ENCODE measurements around the gene FBXO42. TPM values are rescaled to one million over a fixed set of nuclear protein-coding genes. Genes with fewer than 3 reads are reported as not detected.

The FBXO42 gene
- total RNA-seq, 1 donor from 2014 or later = 21.0 TPM

- Histone ChIP-seq H3K36me3 (peaks cover 55% of the 10 kb centered on the region), H3K4me1 (no peaks in the 10 kb centered on the region), H3K27ac (no peak overlapping the region), H3K27me3 (no peaks in the 10 kb centered on the region), H3K4me3 (no peak overlapping the region), H3K9me3 (no peaks in the 10 kb centered on the region)
- no peak for TF ChIP-seq CTCF (IDR thresholded peaks at IDR 0.05)
- intact Hi-C loops (cut with DNase I) = no loop called here
- DNase-seq (no peak), ATAC-seq (no peak)
Observed at GRCh38 chr1:16256478-16256877, 95.8 kb downstream of the FBXO42 start.

GRCh38 chr1:16254263-16254928 is 97.9 kb downstream of the FBXO42 start:
- DNase-seq (no peak), ATAC-seq (no peak)
- no peak for TF ChIP-seq CTCF (IDR thresholded peaks at IDR 0.05)
- Histone ChIP-seq H3K9me3 (no peaks in the 10 kb centered on the region), H3K4me1 (peaks cover 17% of the 10 kb centered on the region), H3K27me3 (no peaks in the 10 kb centered on the region), H3K27ac (no peak overlapping the region), H3K36me3 (peaks cover 60% of the 10 kb centered on the region), H3K4me3 (no peak overlapping the region)
- intact Hi-C loops (cut with DNase I) = no loop called here

- H3K27me3 ChIP-seq = no peaks in the 10 kb centered on the region
- peaks cover 60% of the 10 kb centered on the region for H3K36me3 ChIP-seq
- intact Hi-C loops (cut with DNase I) = no loop called here
- TF ChIP-seq CTCF (IDR thresholded peaks at IDR 0.05) = no peak
- peak; percentile 31 for DNase-seq
- H3K4me3 ChIP-seq = no peak overlapping the region
- H3K9me3 ChIP-seq = no peaks in the 10 kb centered on the region
- no peak for ATAC-seq
- H3K27ac ChIP-seq = no peak overlapping the region
- peaks cover 26% of the 10 kb centered on the region for H3K4me1 ChIP-seq
Observed at GRCh38 chr1:16253332-16253922, 98.9 kb downstream of the FBXO42 start.

- Histone ChIP-seq H3K9me3 (no peaks in the 10 kb centered on the region), H3K4me3 (no peak overlapping the region), H3K36me3 (peaks cover 60% of the 10 kb centered on the region), H3K4me1 (peaks cover 32% of the 10 kb centered on the region), H3K27me3 (no peaks in the 10 kb centered on the region), H3K27ac (no peak overlapping the region)
- DNase-seq (no peak), ATAC-seq (no peak)
- TF ChIP-seq CTCF (IDR thresholded peaks at IDR 0.05) = no peak
- intact Hi-C loops (cut with DNase I) = no loop called here
Observed at GRCh38 chr1:16252912-16253311, 99.4 kb downstream of the FBXO42 start.

GRCh38 chr1:16251381-16251780 is 100.9 kb downstream of the FBXO42 start:
- intact Hi-C loops (cut with DNase I) = no loop called here
- Histone ChIP-seq H3K36me3 (peaks cover 65% of the 10 kb centered on the region), H3K4me3 (no peak overlapping the region), H3K27me3 (no peaks in the 10 kb centered on the region), H3K9me3 (no peaks in the 10 kb centered on the region), H3K4me1 (peaks cover 40% of the 10 kb centered on the region), H3K27ac (peak overlapping the region; percentile 55)
- DNase-seq = peak; percentile 20
- ATAC-seq = no peak
- TF ChIP-seq CTCF (IDR thresholded peaks at IDR 0.05) = no peak

Measured in upper lobe of right lung (tissue), 1 donor.